Measurements from ENCODE around the gene RFT1.
A peak's percentile ranks its signal among the peaks of the same experiment; 100 is the strongest.

Gene RFT1

DNA sequence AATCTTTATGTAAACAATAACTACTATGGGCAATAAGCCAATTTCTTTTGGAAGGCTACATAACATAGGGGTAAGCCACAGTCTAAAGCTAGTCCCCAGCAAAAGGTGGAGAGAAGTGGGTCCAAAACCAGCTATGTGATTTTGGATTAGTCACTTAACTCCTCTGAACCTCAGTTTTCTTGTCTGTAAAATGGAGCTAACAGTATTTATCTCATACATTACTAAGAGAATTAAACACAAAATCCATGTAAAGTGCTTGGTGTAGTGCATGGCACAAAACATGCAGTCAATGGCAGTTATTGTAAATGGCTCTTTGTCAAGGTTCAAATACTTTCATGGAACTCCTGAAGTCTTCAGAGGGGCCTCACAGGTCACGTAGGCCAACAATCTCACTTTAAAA lies 13.3 kb downstream of the RFT1 start:
- no peaks in the 10 kb centered on the region for H3K27me3 ChIP-seq (ENCODE audit: insufficient read depth, low read length)
- H3K79me2 ChIP-seq (ENCODE audit: control insufficient read depth, insufficient read depth, low read length, unreplicated experiment): no peaks in the 10 kb centered on the region
- H3K36me3 ChIP-seq (ENCODE audit: insufficient read depth, low read length): peaks cover 19% of the 10 kb centered on the region
- H3K27ac ChIP-seq (ENCODE audit: low read depth, low read length): no peak overlapping the region
- no peak overlapping the region for H3K4me3 ChIP-seq (ENCODE audit: low read depth, low read length)
- peaks cover 18% of the 10 kb centered on the region for H3K4me1 ChIP-seq (ENCODE audit: control insufficient read depth, insufficient read depth, low read length, unreplicated experiment)
- H2AFZ ChIP-seq (ENCODE audit: low read length, unreplicated experiment): no peak overlapping the region

DNA sequence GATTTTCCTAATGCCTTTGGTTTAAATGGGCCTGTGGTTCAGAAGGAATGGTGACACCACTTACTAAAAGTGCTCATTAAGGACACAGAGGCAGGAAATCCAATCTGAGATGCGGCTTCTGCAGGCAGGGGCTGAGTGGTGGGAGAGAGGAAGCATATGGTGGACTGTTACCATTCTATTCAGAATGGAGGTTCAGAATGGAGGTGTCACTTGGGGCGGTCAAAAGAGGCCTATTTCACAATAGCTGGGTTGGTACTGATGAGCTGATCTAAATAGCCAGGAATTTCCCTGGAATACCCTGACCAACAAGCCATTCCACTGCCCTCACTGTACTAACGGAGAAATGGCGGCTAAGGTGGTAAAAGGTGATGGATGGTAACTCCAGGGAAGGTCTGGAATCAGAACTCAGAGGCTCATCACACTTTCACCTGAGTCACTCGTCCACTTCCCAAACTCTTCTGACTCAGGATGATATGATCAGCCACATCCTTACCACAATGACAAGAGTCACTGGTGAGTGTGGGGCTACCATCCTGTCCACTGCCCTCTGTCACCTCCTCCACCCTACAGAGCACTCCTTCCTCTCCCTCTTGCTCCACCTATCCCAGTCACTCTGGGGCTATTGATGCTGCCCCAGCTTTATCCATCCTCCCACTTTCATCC lies 15.7 kb downstream of the RFT1 start:
- Histone ChIP-seq H3K27ac (ENCODE audit: low read depth, low read length) (peak overlapping the region; percentile 13; the same call in 1 of the 2 replicates), H3K36me3 (ENCODE audit: insufficient read depth, low read length) (peaks cover 6% of the 10 kb centered on the region), H3K27me3 (ENCODE audit: insufficient read depth, low read length) (no peaks in the 10 kb centered on the region), H2AFZ (ENCODE audit: low read length, unreplicated experiment) (no peak overlapping the region), H3K4me1 (ENCODE audit: control insufficient read depth, insufficient read depth, low read length, unreplicated experiment) (peaks cover 23% of the 10 kb centered on the region), H3K4me3 (ENCODE audit: low read depth, low read length) (no peak overlapping the region), H3K79me2 (ENCODE audit: control insufficient read depth, insufficient read depth, low read length, unreplicated experiment) (no peaks in the 10 kb centered on the region)

GRCh38 chr3:53114011-53114400 lies 16.2 kb downstream of the RFT1 start:
- Histone ChIP-seq H3K4me3 (ENCODE audit: low read depth, low read length) (no peak overlapping the region), H3K27ac (ENCODE audit: low read depth, low read length) (peak overlapping the region; percentile 13; the same call in 1 of the 2 replicates), H3K79me2 (ENCODE audit: control insufficient read depth, insufficient read depth, low read length, unreplicated experiment) (no peaks in the 10 kb centered on the region), H3K4me1 (ENCODE audit: control insufficient read depth, insufficient read depth, low read length, unreplicated experiment) (peaks cover 28% of the 10 kb centered on the region), H3K36me3 (ENCODE audit: insufficient read depth, low read length) (peaks cover 6% of the 10 kb centered on the region), H2AFZ (ENCODE audit: low read length, unreplicated experiment) (no peak overlapping the region), H3K27me3 (ENCODE audit: insufficient read depth, low read length) (no peaks in the 10 kb centered on the region)

DNA sequence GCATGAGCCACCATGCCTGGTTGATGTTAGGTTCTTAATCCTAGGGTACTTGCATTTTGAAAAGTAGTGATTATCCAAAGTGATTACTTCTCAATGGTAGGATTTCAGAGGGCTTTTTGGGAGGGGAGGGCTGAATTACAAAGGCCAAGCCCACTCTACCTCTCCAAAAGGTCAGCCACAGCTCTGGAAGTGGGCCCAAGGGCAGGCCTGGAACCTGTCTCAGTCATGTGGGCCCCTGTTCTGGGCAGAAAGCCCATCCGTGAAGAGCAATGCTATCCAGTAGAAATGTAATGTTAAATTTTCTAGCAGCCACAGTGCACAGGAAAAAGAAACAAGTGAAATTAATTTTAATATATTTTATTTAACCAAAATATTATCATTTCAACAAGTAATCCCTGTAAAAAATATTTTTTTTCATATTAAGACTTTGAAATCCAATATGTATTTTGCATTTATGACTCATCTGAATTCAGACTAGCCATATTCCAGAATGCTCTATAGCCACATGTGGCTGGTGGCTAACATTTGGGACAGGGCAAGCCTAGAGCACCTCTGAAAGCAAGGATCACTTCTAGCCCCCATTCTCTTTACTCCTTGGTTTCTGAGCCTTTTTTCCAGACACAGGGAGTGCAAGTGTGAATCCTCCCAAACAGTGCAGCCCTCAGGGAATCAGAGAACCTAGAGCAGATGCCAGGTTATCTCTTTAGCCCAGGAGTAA lies 16.8 kb downstream of the RFT1 start:
- Histone ChIP-seq H2AFZ (ENCODE audit: low read length, unreplicated experiment) (no peak overlapping the region), H3K27ac (ENCODE audit: low read depth, low read length) (peak overlapping the region; percentile 13; the same call in 1 of the 2 replicates), H3K4me3 (ENCODE audit: low read depth, low read length) (no peak overlapping the region), H3K36me3 (ENCODE audit: insufficient read depth, low read length) (peaks cover 5% of the 10 kb centered on the region), H3K79me2 (ENCODE audit: control insufficient read depth, insufficient read depth, low read length, unreplicated experiment) (no peaks in the 10 kb centered on the region), H3K4me1 (ENCODE audit: control insufficient read depth, insufficient read depth, low read length, unreplicated experiment) (peaks cover 28% of the 10 kb centered on the region), H3K27me3 (ENCODE audit: insufficient read depth, low read length) (no peaks in the 10 kb centered on the region)

DNA sequence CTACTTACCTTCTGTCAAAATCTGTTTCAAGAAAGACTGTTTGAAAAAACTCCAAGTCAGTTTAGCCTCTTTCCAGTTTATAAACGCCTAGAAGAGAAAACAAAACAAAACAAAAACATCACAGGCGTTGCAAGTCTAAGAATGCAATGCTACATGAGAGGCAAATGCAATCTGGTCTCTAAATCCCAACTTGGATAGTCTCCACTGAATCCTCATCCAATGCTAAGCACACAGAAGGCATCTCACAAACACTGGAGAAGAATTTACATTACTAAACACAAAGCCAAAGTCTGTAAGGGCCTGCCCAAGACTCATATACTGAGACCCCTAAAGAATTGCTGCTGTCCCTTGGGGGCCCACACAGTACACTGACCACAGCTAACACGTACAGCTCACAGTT lies 18.4 kb downstream of the RFT1 start:
- Histone ChIP-seq H3K4me3 (ENCODE audit: low read depth, low read length) (no peak overlapping the region), H3K36me3 (ENCODE audit: insufficient read depth, low read length) (peaks cover under 1% of the 10 kb centered on the region; the same call in 1 of the 2 replicates), H2AFZ (ENCODE audit: low read length, unreplicated experiment) (no peak overlapping the region), H3K79me2 (ENCODE audit: control insufficient read depth, insufficient read depth, low read length, unreplicated experiment) (no peaks in the 10 kb centered on the region), H3K27me3 (ENCODE audit: insufficient read depth, low read length) (no peaks in the 10 kb centered on the region), H3K27ac (ENCODE audit: low read depth, low read length) (no peak overlapping the region), H3K4me1 (ENCODE audit: control insufficient read depth, insufficient read depth, low read length, unreplicated experiment) (peaks cover 28% of the 10 kb centered on the region)

- no peak overlapping the region for H3K4me3 ChIP-seq (ENCODE audit: low read depth, low read length)
- 0 out of 2 replicates have a peak, but pooled peaks cover 9% of the 10 kb centered on the region for H3K36me3 ChIP-seq (ENCODE audit: insufficient read depth, low read length)
These were observed 20.1 kb downstream of the RFT1 start for GRCh38 chr3:53109891-53110771.

GRCh38 chr3:53109190-53109589 lies 21.0 kb downstream of the RFT1 start:
- Histone ChIP-seq H3K36me3 (ENCODE audit: insufficient read depth, low read length) (0 out of 2 replicates have a peak, but pooled peaks cover 9% of the 10 kb centered on the region), H3K27ac (ENCODE audit: low read depth, low read length) (no peak overlapping the region), H3K79me2 (ENCODE audit: control insufficient read depth, insufficient read depth, low read length, unreplicated experiment) (no peaks in the 10 kb centered on the region), H3K4me3 (ENCODE audit: low read depth, low read length) (no peak overlapping the region), H3K27me3 (ENCODE audit: insufficient read depth, low read length) (no peaks in the 10 kb centered on the region), H2AFZ (ENCODE audit: low read length, unreplicated experiment) (no peak overlapping the region), H3K4me1 (ENCODE audit: control insufficient read depth, insufficient read depth, low read length, unreplicated experiment) (peaks cover 19% of the 10 kb centered on the region)

More at GRCh38 chr3:53109891-53110771, 20.1 kb downstream of the RFT1 start:
- Histone ChIP-seq H3K4me1 (ENCODE audit: control insufficient read depth, insufficient read depth, low read length, unreplicated experiment) (peaks cover 26% of the 10 kb centered on the region), H3K27ac (ENCODE audit: low read depth, low read length) (peak overlapping the region; percentile 22), H3K79me2 (ENCODE audit: control insufficient read depth, insufficient read depth, low read length, unreplicated experiment) (no peaks in the 10 kb centered on the region), H2AFZ (ENCODE audit: low read length, unreplicated experiment) (no peak overlapping the region), H3K27me3 (ENCODE audit: insufficient read depth, low read length) (no peaks in the 10 kb centered on the region)

DNA sequence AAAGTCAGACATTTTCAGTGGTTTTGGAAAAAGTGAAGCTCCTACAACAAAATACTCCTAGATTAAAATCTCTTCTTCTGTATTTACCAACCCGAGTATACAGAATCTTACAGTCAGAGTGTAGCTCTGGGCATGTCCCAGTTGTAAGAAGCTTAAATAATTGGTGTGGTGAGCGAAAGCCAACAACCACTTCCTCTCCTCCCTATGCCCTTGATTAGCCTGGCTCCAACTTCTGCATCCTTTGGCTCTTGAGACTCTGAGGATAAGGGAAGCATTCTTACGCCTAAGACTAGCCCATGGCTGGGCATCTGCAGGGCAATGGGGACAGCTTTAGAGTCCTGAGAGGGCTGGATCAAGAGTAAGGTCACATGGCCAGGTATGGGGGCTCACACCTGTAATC lies 25.5 kb downstream of the RFT1 start:
- H3K4me1 ChIP-seq (ENCODE audit: control insufficient read depth, insufficient read depth, low read length, unreplicated experiment): peaks cover 18% of the 10 kb centered on the region
- H3K27me3 ChIP-seq (ENCODE audit: insufficient read depth, low read length): no peaks in the 10 kb centered on the region
- no peaks in the 10 kb centered on the region for H3K79me2 ChIP-seq (ENCODE audit: control insufficient read depth, insufficient read depth, low read length, unreplicated experiment)
- no peak overlapping the region for H2AFZ ChIP-seq (ENCODE audit: low read length, unreplicated experiment)
- no peak overlapping the region for H3K27ac ChIP-seq (ENCODE audit: low read depth, low read length)
- no peak overlapping the region for H3K4me3 ChIP-seq (ENCODE audit: low read depth, low read length)
- peaks cover 21% of the 10 kb centered on the region; the same call in 1 of the 2 replicates for H3K36me3 ChIP-seq (ENCODE audit: insufficient read depth, low read length)

- peaks cover 21% of the 10 kb centered on the region; the same call in 1 of the 2 replicates for H3K36me3 ChIP-seq (ENCODE audit: insufficient read depth, low read length)
- peaks cover 10% of the 10 kb centered on the region for H3K4me1 ChIP-seq (ENCODE audit: control insufficient read depth, insufficient read depth, low read length, unreplicated experiment)
- H3K79me2 ChIP-seq (ENCODE audit: control insufficient read depth, insufficient read depth, low read length, unreplicated experiment): no peaks in the 10 kb centered on the region
- no peak overlapping the region for H2AFZ ChIP-seq (ENCODE audit: low read length, unreplicated experiment)
- no peaks in the 10 kb centered on the region for H3K27me3 ChIP-seq (ENCODE audit: insufficient read depth, low read length)
- H3K27ac ChIP-seq (ENCODE audit: low read depth, low read length): no peak overlapping the region
- H3K4me3 ChIP-seq (ENCODE audit: low read depth, low read length): no peak overlapping the region
These were observed 26.6 kb downstream of the RFT1 start for GRCh38 chr3:53103397-53104296.
